Ascending aorta (tissue), 2 donors: Measurements from ENCODE around the gene BMPR1B. TPM values are rescaled to one million over a fixed set of nuclear protein-coding genes. Genes with fewer than 3 reads are reported as not detected.
A peak's percentile ranks its signal among the peaks of the same experiment; 100 is the strongest.
"Not testable (repeated sequence)": the region's sequence is repeated elsewhere in the genome, so short reads cannot be mapped to it uniquely, and the experiment has no call there.

Experiments used
- DNase-seq, 2 donors: peaks; one replicate each; pipeline ENCODE4 v3.0.0-alpha.2; 2019; ENCODE audit warnings: low spot score in 2 of 2
- H3K27ac ChIP-seq, 2 donors: fragments of 200-600 bp; sonication (generic); one replicate each; pipeline ENCODE4 v1.5.1; 2016 to 2017; ENCODE audit warnings: mild to moderate bottlenecking in 1 of 2
- H3K27me3 ChIP-seq: fragments of 200-600 bp; sonication (generic); one replicate; pipeline ENCODE4 v1.5.1; 2017
- H3K36me3 ChIP-seq, 2 donors: fragments of 200-600 bp; sonication (generic); one replicate each; pipeline ENCODE4 v1.5.1; 2016
- H3K4me1 ChIP-seq, 2 donors: fragments of 200-600 bp; sonication (generic); one replicate each; pipeline ENCODE4 v1.5.1; 2016 to 2017; ENCODE audit warnings: mild to moderate bottlenecking in 1 of 2
- H3K4me3 ChIP-seq, 2 donors: fragments of 200-600 bp; sonication (generic); one replicate each; pipeline ENCODE4 v1.5.1; 2016 to 2017; ENCODE audit warnings: mild to moderate bottlenecking in 1 of 2
- H3K9me3 ChIP-seq, 2 donors: fragments of 200-600 bp; sonication (generic); one replicate each; pipeline ENCODE4 v1.5.1; 2016
- intact Hi-C: fragments of 100-400 bp; cut with DNase I; formaldehyde crosslinking; loops from one replicate; pipeline ENCODE4 v1.15.1; 2023
- total RNA-seq: library from RNA; depleted of rRNA; stranded (reverse); fragments of >200 nt; gene quantifications from one replicate; pipeline ENCODE4 v1.1.0, GENCODE V29; 2016
- TF ChIP-seq, protein P1 (sequence below), 3 experiments: fragments of 200-600 bp in 2 of 3; fragments of 450-650 bp in 1 of 3; sonication (generic) in 2 of 3; IDR thresholded peaks; one replicate each; pipeline ENCODE4 v1.5.1; 2016 to 2019; ENCODE audit warnings: antibody characterized with exemption in 3 of 3, mild to moderate bottlenecking in 1 of 3, moderate library complexity in 1 of 3

The BMPR1B gene
- total RNA-seq, 1 donor from 2014 or later: 3.8 TPM

DNA sequence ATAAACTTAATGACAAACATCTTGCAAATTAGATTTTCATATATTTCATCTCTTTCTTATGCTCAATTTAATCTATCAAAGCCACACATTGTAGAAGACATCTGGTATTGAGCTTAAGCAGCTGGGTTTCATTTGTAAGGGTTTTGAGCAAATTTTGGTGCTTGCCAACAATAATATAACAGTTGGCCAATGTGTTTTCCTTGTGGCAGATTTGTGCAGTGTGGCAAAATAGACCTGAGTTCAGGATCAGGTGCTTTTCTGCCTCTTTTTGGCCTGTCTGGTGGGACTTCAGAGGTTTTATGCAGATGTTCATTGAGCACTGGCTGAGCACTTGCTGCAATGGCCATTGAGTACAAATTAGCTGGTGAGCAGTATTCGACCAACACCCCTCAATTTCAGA is 301.9 kb downstream of the BMPR1B start:
- no peak for DNase-seq
- Histone ChIP-seq H3K27ac (peak overlapping the region in 1 of 2 donors; percentile 50), H3K9me3 (no peaks in the 10 kb centered on the region), H3K27me3 (no peaks in the 10 kb centered on the region), H3K4me3 (no peak overlapping the region), H3K4me1 (peaks cover 4 to 21% of the 10 kb centered on the region in 2 donors), H3K36me3 (no peaks in the 10 kb centered on the region)
- TF ChIP-seq, protein P1, sequence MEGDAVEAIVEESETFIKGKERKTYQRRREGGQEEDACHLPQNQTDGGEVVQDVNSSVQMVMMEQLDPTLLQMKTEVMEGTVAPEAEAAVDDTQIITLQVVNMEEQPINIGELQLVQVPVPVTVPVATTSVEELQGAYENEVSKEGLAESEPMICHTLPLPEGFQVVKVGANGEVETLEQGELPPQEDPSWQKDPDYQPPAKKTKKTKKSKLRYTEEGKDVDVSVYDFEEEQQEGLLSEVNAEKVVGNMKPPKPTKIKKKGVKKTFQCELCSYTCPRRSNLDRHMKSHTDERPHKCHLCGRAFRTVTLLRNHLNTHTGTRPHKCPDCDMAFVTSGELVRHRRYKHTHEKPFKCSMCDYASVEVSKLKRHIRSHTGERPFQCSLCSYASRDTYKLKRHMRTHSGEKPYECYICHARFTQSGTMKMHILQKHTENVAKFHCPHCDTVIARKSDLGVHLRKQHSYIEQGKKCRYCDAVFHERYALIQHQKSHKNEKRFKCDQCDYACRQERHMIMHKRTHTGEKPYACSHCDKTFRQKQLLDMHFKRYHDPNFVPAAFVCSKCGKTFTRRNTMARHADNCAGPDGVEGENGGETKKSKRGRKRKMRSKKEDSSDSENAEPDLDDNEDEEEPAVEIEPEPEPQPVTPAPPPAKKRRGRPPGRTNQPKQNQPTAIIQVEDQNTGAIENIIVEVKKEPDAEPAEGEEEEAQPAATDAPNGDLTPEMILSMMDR (IDR thresholded peaks at IDR 0.05): no peak
- intact Hi-C loops: no loop called here

DNA sequence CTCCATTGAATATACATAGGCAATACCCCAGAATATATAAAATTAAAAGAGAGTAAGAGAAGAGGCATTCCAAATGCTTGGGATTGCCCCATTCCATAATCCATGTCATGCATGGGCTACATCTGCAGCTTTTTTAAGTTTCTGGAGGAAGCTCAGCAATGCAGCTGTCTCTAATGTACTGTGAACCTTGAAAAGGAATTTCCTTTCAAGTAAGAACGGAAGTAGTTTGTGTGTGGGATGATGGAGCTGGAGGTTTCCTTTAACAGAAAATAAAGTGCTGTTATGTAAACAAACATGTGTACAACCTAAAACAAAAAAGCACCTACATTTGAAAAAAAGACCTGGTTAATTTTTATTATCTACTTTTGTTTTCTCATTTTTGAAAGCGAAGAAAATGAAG is 303.5 kb downstream of the BMPR1B start:
- no peak for DNase-seq
- Histone ChIP-seq H3K27ac (no peak overlapping the region), H3K4me3 (no peak overlapping the region), H3K27me3 (no peaks in the 10 kb centered on the region), H3K36me3 (no peaks in the 10 kb centered on the region), H3K9me3 (no peaks in the 10 kb centered on the region), H3K4me1 (peaks cover 4 to 25% of the 10 kb centered on the region in 2 donors)
- TF ChIP-seq, protein P1 (IDR thresholded peaks at IDR 0.05): no peak
- intact Hi-C loops: no loop called here

GRCh38 chr4:95061801-95062200 is 304.0 kb downstream of the BMPR1B start:
- intact Hi-C loops, H3K4me3 ChIP-seq, H3K36me3 ChIP-seq, H3K27me3 ChIP-seq, DNase-seq, H3K27ac ChIP-seq, H3K9me3 ChIP-seq: not testable (repeated sequence)
- H3K4me1 ChIP-seq: peaks cover 4 to 29% of the 10 kb centered on the region in 2 donors

GRCh38 chr4:95066050-95066449 is 308.3 kb downstream of the BMPR1B start:
- intact Hi-C loops: no loop called here
- no peaks in the 10 kb centered on the region for H3K36me3 ChIP-seq
- no peaks in the 10 kb centered on the region for H3K27me3 ChIP-seq
- DNase-seq: no peak
- peaks cover 0 to 20% of the 10 kb centered on the region in 2 donors for H3K4me1 ChIP-seq
- TF ChIP-seq, protein P1 (IDR thresholded peaks at IDR 0.05): no peak
- H3K27ac ChIP-seq: peak overlapping the region in 1 of 2 donors; percentile 38
- H3K4me3 ChIP-seq: no peak overlapping the region
- no peaks in the 10 kb centered on the region for H3K9me3 ChIP-seq

GRCh38 chr4:95068401-95068800 is 310.6 kb downstream of the BMPR1B start:
- Histone ChIP-seq H3K4me1 (peaks cover 0 to 18% of the 10 kb centered on the region in 2 donors), H3K4me3 (no peak overlapping the region)

DNA sequence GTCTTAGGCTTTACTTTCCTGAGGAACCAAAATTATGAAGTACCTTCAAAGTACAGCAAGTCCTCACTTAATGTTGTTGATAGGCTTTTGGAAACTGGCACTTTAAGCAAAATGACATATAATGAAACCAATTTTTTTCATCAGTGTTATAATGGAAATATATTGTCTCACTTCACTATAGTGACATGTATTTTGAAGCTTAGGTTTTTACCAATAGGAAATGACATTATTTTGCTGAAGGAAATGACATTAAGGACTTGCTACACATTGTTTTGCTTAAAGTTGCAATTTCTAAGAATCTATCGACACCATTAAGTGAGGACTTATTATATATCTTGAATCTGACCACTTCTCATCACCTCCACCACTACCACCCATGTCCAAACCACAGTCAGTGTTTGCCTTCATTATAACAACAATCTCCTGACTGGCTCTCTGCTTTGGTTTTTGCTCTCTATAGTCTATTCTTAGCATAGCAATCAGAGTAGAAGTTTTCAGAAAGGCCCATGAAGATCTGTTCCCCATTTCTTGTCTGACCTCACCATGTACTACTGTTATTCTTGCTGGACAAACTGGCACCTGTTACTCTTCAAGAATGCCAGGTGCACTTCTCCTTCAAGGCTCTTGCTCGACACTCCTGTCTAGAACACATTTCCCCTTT is 311.2 kb downstream of the BMPR1B start:
- no peaks in the 10 kb centered on the region for H3K36me3 ChIP-seq
- no peak overlapping the region for H3K4me3 ChIP-seq
- no peak for DNase-seq
- no peaks in the 10 kb centered on the region for H3K27me3 ChIP-seq
- peak overlapping the region in 1 of 2 donors; percentile 61 for H3K27ac ChIP-seq
- no peaks in the 10 kb centered on the region for H3K9me3 ChIP-seq
- H3K4me1 ChIP-seq: peaks cover 0 to 19% of the 10 kb centered on the region in 2 donors
- TF ChIP-seq, protein P1 (IDR thresholded peaks at IDR 0.05): no peak
- intact Hi-C loops: no loop called here

More at GRCh38 chr4:95068401-95068800, 310.6 kb downstream of the BMPR1B start:
- Histone ChIP-seq H3K27me3 (no peaks in the 10 kb centered on the region), H3K27ac (peak overlapping the region in 1 of 2 donors; percentile 61), H3K9me3 (no peaks in the 10 kb centered on the region), H3K36me3 (no peaks in the 10 kb centered on the region)
- TF ChIP-seq, protein P1 (IDR thresholded peaks at IDR 0.05): no peak
- no peak for DNase-seq
- intact Hi-C loops: no loop called here
